Testis (tissue), 3 donors: ENCODE measurements around the gene SWT1. TPM values are rescaled to one million over a fixed set of nuclear protein-coding genes. Genes with fewer than 3 reads are reported as not detected.
"Not testable (repeated sequence)": the region's sequence is repeated elsewhere in the genome, so short reads cannot be mapped to it uniquely, and the experiment has no call there.

Experiments used
- DNase-seq: peaks from one replicate; pipeline ENCODE4 v3.0.0-alpha.2; 2019
- H3K27ac ChIP-seq, 2 donors: fragments of 200-600 bp; sonication (generic); one replicate each; pipeline ENCODE4 v1.5.1; 2019
- H3K27me3 ChIP-seq: fragments of 200-600 bp; sonication (generic); one replicate; pipeline ENCODE4 v1.5.1; 2019
- H3K36me3 ChIP-seq: fragments of 200-600 bp; sonication (generic); one replicate; pipeline ENCODE4 v1.5.1; 2017; ENCODE audit warnings: low read depth; ENCODE audit errors: missing control alignments
- H3K4me1 ChIP-seq: fragments of 200-600 bp; sonication (generic); one replicate; pipeline ENCODE4 v1.5.1; 2019
- H3K4me3 ChIP-seq, 2 donors: fragments of 200-600 bp; sonication (generic); one replicate each; pipeline ENCODE4 v1.5.1; 2017 to 2019
- H3K9me3 ChIP-seq: fragments of 200-600 bp; sonication (generic); one replicate; pipeline ENCODE4 v1.5.1; 2017
- POLR2A ChIP-seq: fragments of 450-650 bp; IDR thresholded peaks from one replicate; pipeline ENCODE4 v1.6.1; 2017; ENCODE audit warnings: antibody characterized with exemption, mild to moderate bottlenecking, moderate library complexity
- WGBS, 2 donors: methylation state at CpG; one replicate each; pipeline ENCODE4 v1.1.5; 2018; 5-methylcytosine and 5-hydroxymethylcytosine counted together
- intact Hi-C: fragments of 100-400 bp; cut with DNase I; formaldehyde crosslinking; loops from one replicate; pipeline ENCODE4 v1.15.1; 2023; ENCODE audit warnings: low total_unique reads
- polyA plus RNA-seq: library from polyadenylated mRNA; stranded (reverse); fragments of 350-450 nt; fragmentation: Illumina TruSeq; extraction: RNeasy Lipid Tissue Mini Kit (QIAGEN cat#74804); gene quantifications from one replicate; pipeline ENCODE4 v1.2.3, GENCODE V29; 2014; ENCODE audit warnings: low read depth, low replicate concordance; ENCODE audit not compliant: insufficient read depth
- total RNA-seq, 2 donors: library from RNA; depleted of rRNA; stranded (reverse); fragments of >200 nt; gene quantifications; one replicate each; pipeline ENCODE4 v1.2.3, GENCODE V29; 2016
- TF ChIP-seq, protein P1 (sequence below), 3 experiments: fragments of 450-650 bp in 2 of 3; fragments of 200-600 bp in 1 of 3; sonication (generic) in 1 of 3; IDR thresholded peaks; one replicate each; pipeline ENCODE4 v1.5.1; 2016 to 2019; ENCODE audit warnings: antibody characterized with exemption in 3 of 3, mild to moderate bottlenecking in 2 of 3, moderate library complexity in 1 of 3

The SWT1 gene
- total and polyA plus RNA-seq, 3 donors from 2014 or later: 29.0 to 44.6 (median 38.3) TPM

DNA sequence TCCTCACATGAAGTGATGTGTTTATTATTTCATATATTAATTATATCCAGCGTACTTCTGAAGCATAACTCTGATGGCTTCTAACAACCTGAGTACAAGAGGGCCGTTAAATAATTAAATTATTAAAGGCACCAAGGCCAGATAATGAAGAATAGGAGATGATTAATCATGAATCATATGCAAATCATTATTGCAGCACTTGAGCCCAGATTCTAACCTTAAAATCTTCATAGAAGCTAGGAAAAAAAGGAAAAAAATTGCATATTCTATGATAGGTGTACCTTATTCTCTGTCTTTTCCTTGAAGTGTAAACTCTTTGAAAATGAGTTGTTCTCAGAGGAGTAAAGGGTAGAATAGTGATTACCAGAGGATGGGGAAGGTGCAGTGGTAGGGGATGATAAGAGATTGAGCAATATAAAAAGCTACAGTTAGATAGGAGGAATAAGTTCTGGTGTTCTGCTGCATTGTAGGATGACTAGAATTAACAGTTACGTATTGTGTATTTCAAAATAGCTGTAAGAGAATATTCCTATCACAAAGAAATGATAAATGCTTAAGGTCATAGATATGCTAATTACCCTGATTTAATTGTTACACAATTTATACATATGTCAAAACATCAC lies 51.1 kb downstream of the SWT1 start:
- no peaks in the 10 kb centered on the region for H3K27me3 ChIP-seq
- H3K36me3 ChIP-seq: no peaks in the 10 kb centered on the region
- intact Hi-C loops: no loop called here
- no peak overlapping the region for H3K27ac ChIP-seq
- H3K9me3 ChIP-seq: no peaks in the 10 kb centered on the region
- H3K4me3 ChIP-seq: no peak overlapping the region
- no peaks in the 10 kb centered on the region for H3K4me1 ChIP-seq
- TF ChIP-seq POLR2A: no peak
- TF ChIP-seq, protein P1, sequence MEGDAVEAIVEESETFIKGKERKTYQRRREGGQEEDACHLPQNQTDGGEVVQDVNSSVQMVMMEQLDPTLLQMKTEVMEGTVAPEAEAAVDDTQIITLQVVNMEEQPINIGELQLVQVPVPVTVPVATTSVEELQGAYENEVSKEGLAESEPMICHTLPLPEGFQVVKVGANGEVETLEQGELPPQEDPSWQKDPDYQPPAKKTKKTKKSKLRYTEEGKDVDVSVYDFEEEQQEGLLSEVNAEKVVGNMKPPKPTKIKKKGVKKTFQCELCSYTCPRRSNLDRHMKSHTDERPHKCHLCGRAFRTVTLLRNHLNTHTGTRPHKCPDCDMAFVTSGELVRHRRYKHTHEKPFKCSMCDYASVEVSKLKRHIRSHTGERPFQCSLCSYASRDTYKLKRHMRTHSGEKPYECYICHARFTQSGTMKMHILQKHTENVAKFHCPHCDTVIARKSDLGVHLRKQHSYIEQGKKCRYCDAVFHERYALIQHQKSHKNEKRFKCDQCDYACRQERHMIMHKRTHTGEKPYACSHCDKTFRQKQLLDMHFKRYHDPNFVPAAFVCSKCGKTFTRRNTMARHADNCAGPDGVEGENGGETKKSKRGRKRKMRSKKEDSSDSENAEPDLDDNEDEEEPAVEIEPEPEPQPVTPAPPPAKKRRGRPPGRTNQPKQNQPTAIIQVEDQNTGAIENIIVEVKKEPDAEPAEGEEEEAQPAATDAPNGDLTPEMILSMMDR (IDR thresholded peaks at IDR 0.05): no peak
- no peak for DNase-seq
- 85% methylated on average over 3 of the region's 3 CpGs for WGBS, 2 donors

DNA sequence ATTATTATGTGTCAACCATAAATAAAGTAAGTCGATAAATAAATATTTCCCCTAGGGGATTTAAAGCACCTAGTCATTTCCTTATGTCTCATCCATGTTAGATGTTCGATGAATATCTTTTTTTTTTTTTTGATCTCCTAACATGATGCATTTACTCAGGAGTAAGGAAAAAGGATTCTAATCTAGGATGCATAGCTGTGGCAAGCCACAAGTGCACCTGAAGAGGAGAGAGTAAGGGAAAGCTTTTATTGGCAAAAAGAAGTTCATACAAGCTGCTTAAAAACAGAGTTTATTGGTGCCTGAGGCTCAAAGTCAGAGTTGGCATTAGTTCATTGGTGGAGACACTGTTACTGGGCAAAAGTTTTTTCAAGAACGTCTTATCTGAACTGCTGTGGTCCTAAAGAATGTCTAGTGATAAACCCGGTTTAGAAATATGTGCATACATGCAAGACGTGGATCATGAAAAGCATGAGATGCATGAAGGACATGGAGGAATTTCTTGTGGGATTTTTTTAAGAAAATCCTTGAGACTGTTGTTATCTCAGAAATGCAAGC lies 51.7 kb downstream of the SWT1 start:
- Histone ChIP-seq H3K4me3 (no peak overlapping the region), H3K9me3 (no peaks in the 10 kb centered on the region), H3K4me1 (no peaks in the 10 kb centered on the region), H3K27me3 (no peaks in the 10 kb centered on the region), H3K36me3 (no peaks in the 10 kb centered on the region), H3K27ac (no peak overlapping the region)
- 70% methylated on average over 5 of the region's 5 CpGs for WGBS, 2 donors
- TF ChIP-seq, protein P1 (IDR thresholded peaks at IDR 0.05): no peak
- TF ChIP-seq POLR2A: no peak
- DNase-seq: no peak
- intact Hi-C loops: no loop called here

DNA sequence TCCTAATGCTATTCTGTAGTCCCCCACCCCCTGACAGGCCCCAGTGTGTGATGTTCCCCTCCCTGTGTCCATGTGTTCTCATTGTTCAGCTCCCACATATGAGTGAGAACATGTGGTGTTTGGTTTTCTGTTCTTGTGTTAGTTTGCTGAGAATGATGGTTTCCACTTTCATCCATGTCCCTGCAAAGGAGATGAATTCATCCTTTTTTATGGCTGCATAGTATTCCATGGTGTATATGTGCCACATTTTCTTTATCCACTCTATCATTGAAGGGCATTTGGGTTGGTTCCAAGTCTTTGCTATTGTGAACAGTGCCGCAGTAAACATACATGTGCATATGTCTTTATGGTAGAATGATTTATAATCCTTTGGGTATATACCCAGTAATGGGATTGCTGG lies 52.4 kb downstream of the SWT1 start:
- WGBS, 2 donors: 100% methylated on average over 1 of the region's 1 CpG
- H3K4me1 ChIP-seq, DNase-seq, H3K4me3 ChIP-seq, H3K36me3 ChIP-seq, H3K9me3 ChIP-seq, H3K27me3 ChIP-seq, intact Hi-C loops, H3K27ac ChIP-seq: not testable (repeated sequence)

DNA sequence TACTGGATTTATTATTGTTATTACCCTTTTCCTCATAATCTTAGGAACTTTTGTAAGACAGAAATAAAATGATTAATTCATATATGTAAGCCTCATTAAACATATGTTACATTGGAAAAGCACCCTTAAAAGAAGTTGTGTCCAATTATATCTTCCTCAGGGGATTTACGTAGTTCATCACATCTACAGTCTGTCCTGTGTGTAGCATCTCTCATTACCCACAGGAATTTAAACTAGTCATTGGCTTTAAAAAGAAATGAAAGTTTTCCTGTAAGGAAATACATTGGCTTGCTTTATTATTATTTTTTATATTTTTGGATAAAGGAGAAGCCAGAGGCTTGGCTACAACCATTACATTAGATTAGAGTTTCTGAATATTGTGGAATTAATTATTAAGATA lies 56.1 kb downstream of the SWT1 start:
- H3K9me3 ChIP-seq: no peaks in the 10 kb centered on the region
- H3K36me3 ChIP-seq: no peaks in the 10 kb centered on the region
- intact Hi-C loops: no loop called here
- H3K4me3 ChIP-seq: no peak overlapping the region
- WGBS, 2 donors: 61 to 85% methylated on average over 1 of the region's 1 CpG
- no peak for DNase-seq
- H3K27ac ChIP-seq: no peak overlapping the region
- H3K27me3 ChIP-seq: no peaks in the 10 kb centered on the region
- TF ChIP-seq, protein P1 (IDR thresholded peaks at IDR 0.05): no peak
- no peak for TF ChIP-seq POLR2A
- H3K4me1 ChIP-seq: no peaks in the 10 kb centered on the region

DNA sequence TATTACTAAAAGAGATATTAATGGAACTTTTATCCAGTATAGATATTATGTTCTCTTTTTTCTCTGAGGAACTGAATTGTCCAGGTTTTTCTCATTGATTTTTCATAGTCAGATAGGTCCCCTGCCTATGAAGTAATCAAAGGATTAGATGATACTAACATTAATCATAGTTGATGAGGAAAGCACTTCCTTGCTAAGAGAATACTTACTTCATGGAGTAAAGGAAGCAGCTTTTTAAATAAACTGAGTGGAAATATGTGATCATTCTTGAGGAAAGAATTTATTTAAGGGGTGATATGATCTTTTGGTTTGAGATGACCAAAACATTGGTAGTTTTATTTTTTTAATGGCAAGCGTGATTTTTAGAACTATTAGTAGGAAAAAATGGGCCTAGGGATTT lies 58.9 kb downstream of the SWT1 start:
- H3K4me1 ChIP-seq: no peaks in the 10 kb centered on the region
- 94 to 96% methylated on average over 1 of the region's 1 CpG for WGBS, 2 donors
- no peaks in the 10 kb centered on the region for H3K36me3 ChIP-seq
- H3K27me3 ChIP-seq: no peaks in the 10 kb centered on the region
- DNase-seq: no peak
- no peak overlapping the region for H3K27ac ChIP-seq
- intact Hi-C loops: no loop called here
- H3K4me3 ChIP-seq: no peak overlapping the region
- TF ChIP-seq, protein P1 (IDR thresholded peaks at IDR 0.05): no peak
- TF ChIP-seq POLR2A: no peak
- H3K9me3 ChIP-seq: no peaks in the 10 kb centered on the region
